Stimulated activated naive CD4-positive, alpha-beta T cell (primary cell): Measurements from ENCODE around the gene HES5.

ENCODE experiments used
- DNase-seq, 6 experiments: peaks; one replicate each; lab custom pipeline; 2025; lab: John Stamatoyannopoulos, UW

The HES5 gene

GRCh38 chr1:2499986-2500596 is 30.0 kb downstream of the HES5 start:
- peak in 1 of 6 experiments; percentile 27 for DNase-seq

GRCh38 chr1:2499260-2499659 is 30.8 kb downstream of the HES5 start:
- DNase-seq: no peak

- DNase-seq: no peak
Observed at GRCh38 chr1:2498648-2499047, 31.4 kb downstream of the HES5 start.

GRCh38 chr1:2497891-2498290 is 32.2 kb downstream of the HES5 start:
- no peak for DNase-seq

GRCh38 chr1:2496746-2497145 is 33.3 kb downstream of the HES5 start:
- no peak for DNase-seq

- no peak for DNase-seq
Observed at GRCh38 chr1:2496087-2496622, 33.9 kb downstream of the HES5 start.

GRCh38 chr1:2495546-2495945 is 34.5 kb downstream of the HES5 start:
- DNase-seq: no peak

GRCh38 chr1:2495026-2495425 is 35.0 kb downstream of the HES5 start:
- no peak for DNase-seq

- peak in 1 of 6 experiments; percentile 40 for DNase-seq
Observed at GRCh38 chr1:2494323-2494693, 35.8 kb downstream of the HES5 start.

GRCh38 chr1:2493691-2494322 is 36.3 kb downstream of the HES5 start:
- DNase-seq: peak in 1 of 6 experiments; percentile 40

GRCh38 chr1:2493218-2493617 is 36.8 kb downstream of the HES5 start:
- no peak for DNase-seq

GRCh38 chr1:2492091-2492490 is 38.0 kb downstream of the HES5 start:
- DNase-seq: no peak

- DNase-seq: no peak
Observed at GRCh38 chr1:2489615-2490014, 40.4 kb downstream of the HES5 start.

- DNase-seq: no peak
Observed at GRCh38 chr1:2488688-2489087, 41.4 kb downstream of the HES5 start.

- no peak for DNase-seq
Observed at GRCh38 chr1:2486558-2486957, 43.5 kb downstream of the HES5 start.

- no peak for DNase-seq
Observed at GRCh38 chr1:2486041-2486440, 44.0 kb downstream of the HES5 start.

GRCh38 chr1:2483970-2484369 is 46.1 kb downstream of the HES5 start:
- no peak for DNase-seq

GRCh38 chr1:2483026-2483425 is 47.0 kb downstream of the HES5 start:
- no peak for DNase-seq

GRCh38 chr1:2482588-2482987 is 47.5 kb downstream of the HES5 start:
- DNase-seq: no peak

- DNase-seq: no peak
Observed at GRCh38 chr1:2481885-2482284, 48.2 kb downstream of the HES5 start.

- DNase-seq: no peak
Observed at GRCh38 chr1:2480986-2481364, 49.1 kb downstream of the HES5 start.

- DNase-seq: no peak
Observed at GRCh38 chr1:2480236-2480985, 49.7 kb downstream of the HES5 start.

- DNase-seq: no peak
Observed at GRCh38 chr1:2479618-2480017, 50.4 kb downstream of the HES5 start.
